HEK293 (cell line): ENCODE results near the gene TSPEAR.

ENCODE experiments used
- CTCF ChIP-seq: fragments of 450-650 bp; formaldehyde crosslinking; IDR thresholded peaks from 2 replicates; pipeline ENCODE4 v1.5.1; 2016; ENCODE audit warnings: missing biosample characterization, missing genetic modification characterization
- ZBTB17 ChIP-seq: fragments of 450-650 bp; formaldehyde crosslinking; IDR thresholded peaks from 2 replicates; pipeline ENCODE4 v1.5.1; 2016; ENCODE audit warnings: missing biosample characterization, missing genetic modification characterization
- ZNF157 ChIP-seq: fragments of 450-650 bp; formaldehyde crosslinking; IDR thresholded peaks from 2 replicates; pipeline ENCODE4 v1.5.1; 2016; ENCODE audit warnings: missing biosample characterization, missing genetic modification characterization
- ZNF239 ChIP-seq: fragments of 450-650 bp; formaldehyde crosslinking; IDR thresholded peaks from 2 replicates; pipeline ENCODE4 v1.5.1; 2016; ENCODE audit warnings: missing biosample characterization, missing genetic modification characterization
- ZNF350 ChIP-seq: fragments of 450-650 bp; formaldehyde crosslinking; IDR thresholded peaks from 2 replicates; pipeline ENCODE4 v1.5.0; 2017; ENCODE audit warnings: missing biosample characterization, mild to moderate bottlenecking, missing genetic modification characterization
- ZNF600 ChIP-seq: fragments of 450-650 bp; formaldehyde crosslinking; IDR thresholded peaks from 2 replicates; pipeline ENCODE4 v1.5.1; 2016; ENCODE audit warnings: missing biosample characterization, missing genetic modification characterization
- TF ChIP-seq, protein P1 (sequence below): fragments of 450-650 bp; formaldehyde crosslinking; IDR thresholded peaks from 2 replicates; pipeline ENCODE4 v1.5.1; 2016; ENCODE audit warnings: missing biosample characterization, missing genetic modification characterization

DNA sequence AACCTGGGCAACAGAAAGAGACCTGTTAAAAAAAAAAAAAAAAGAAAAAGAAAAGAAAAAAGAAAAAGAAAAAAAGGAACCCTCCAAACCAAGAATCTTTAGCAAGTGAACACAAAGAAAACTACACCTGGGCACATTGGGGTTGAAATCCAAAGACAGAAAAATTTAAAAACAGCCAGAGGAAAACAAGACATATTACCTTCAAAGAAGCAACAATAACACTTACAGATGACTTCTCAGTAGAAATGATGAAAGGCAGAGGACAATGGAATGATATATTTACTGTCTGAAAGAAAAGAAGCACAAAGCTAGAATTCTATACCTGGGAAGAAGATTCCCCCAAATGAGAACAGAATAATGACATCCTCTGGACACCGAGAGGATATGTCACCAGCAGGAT is 168.7 kb downstream of the TSPEAR start:
- no peak for TF ChIP-seq ZNF350 (tag by site-specific recombination)
- TF ChIP-seq CTCF = no peak
- TF ChIP-seq ZBTB17 (tag by site-specific recombination) = no peak
- TF ChIP-seq, protein P1, sequence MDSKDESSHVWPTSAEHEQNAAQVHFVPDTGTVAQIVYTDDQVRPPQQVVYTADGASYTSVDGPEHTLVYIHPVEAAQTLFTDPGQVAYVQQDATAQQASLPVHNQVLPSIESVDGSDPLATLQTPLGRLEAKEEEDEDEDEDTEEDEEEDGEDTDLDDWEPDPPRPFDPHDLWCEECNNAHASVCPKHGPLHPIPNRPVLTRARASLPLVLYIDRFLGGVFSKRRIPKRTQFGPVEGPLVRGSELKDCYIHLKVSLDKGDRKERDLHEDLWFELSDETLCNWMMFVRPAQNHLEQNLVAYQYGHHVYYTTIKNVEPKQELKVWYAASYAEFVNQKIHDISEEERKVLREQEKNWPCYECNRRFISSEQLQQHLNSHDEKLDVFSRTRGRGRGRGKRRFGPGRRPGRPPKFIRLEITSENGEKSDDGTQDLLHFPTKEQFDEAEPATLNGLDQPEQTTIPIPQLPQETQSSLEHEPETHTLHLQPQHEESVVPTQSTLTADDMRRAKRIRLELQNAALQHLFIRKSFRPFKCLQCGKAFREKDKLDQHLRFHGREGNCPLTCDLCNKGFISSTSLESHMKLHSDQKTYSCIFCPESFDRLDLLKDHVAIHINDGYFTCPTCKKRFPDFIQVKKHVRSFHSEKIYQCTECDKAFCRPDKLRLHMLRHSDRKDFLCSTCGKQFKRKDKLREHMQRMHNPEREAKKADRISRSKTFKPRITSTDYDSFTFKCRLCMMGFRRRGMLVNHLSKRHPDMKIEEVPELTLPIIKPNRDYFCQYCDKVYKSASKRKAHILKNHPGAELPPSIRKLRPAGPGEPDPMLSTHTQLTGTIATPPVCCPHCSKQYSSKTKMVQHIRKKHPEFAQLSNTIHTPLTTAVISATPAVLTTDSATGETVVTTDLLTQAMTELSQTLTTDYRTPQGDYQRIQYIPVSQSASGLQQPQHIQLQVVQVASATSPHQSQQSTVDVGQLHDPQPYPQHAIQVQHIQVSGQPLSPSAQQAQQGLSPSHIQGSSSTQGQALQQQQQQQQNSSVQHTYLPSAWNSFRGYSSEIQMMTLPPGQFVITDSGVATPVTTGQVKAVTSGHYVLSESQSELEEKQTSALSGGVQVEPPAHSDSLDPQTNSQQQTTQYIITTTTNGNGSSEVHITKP (tag by site-specific recombination) = no peak
- no peak for TF ChIP-seq ZNF157 (tag by site-specific recombination)
- TF ChIP-seq ZNF239 (tag by site-specific recombination) = no peak
- no peak for TF ChIP-seq ZNF600 (tag by site-specific recombination)
